DMS53 treated with DMSO at 0.1 percent for 48 hours (cell line): Measurements from ENCODE around the gene VPS29.

Source experiments
- DNase-seq: peaks from one replicate; lab custom pipeline; 2025; ENCODE audit not compliant: unreplicated experiment; lab: John Stamatoyannopoulos, UW

VPS29 gene

GRCh38 chr12:110451263-110451662, 50.6 kb downstream of the VPS29 start:
- no peak for DNase-seq

- DNase-seq: peak; percentile 94
These were observed 52.0 kb downstream of the VPS29 start, which contains the start of gene ARPC3 for GRCh38 chr12:110449799-110450497. TSS of gene ARPC3 (minus strand) at chr12:110450337. CDS start at chr12:110450260, 77 bp downstream.

GRCh38 chr12:110444455-110444854, 57.5 kb downstream of the VPS29 start:
- DNase-seq: no peak
